ENCODE results near the gene RETN.

GRCh38 chr19:7627166-7627565 is 41.7 kb upstream of the RETN start:
- no peak for TF ChIP-seq POLR2A (IDR thresholded peaks at IDR 0.05; ENCODE audit: low read depth, low read length)
- no peak for TF ChIP-seq MAX (IDR thresholded peaks at IDR 0.05; ENCODE audit: insufficient read depth, insufficient read length)
- TF ChIP-seq CTCF (IDR thresholded peaks at IDR 0.05; ENCODE audit: extremely low read depth in 1 of 2, insufficient read depth in 1 of 2, low read depth in 1 of 2, low read length in 2 of 2): no peak
- TF ChIP-seq JUN (IDR thresholded peaks at IDR 0.05; ENCODE audit: borderline replicate concordance, insufficient read depth, insufficient read length, low read depth): no peak
- TF ChIP-seq POLR2AphosphoS5 (IDR thresholded peaks at IDR 0.05; ENCODE audit: insufficient read depth, low read depth, low read length): no peak
- no peak for TF ChIP-seq EZH2 (IDR thresholded peaks at IDR 0.05; ENCODE audit: borderline replicate concordance, low read depth, low read length, severe bottlenecking)
- no peak for TF ChIP-seq GATA2 (IDR thresholded peaks at IDR 0.05; ENCODE audit: insufficient read depth, insufficient read length, low read depth, low read length)
- no peak for TF ChIP-seq MYC (IDR thresholded peaks at IDR 0.05; ENCODE audit: low read depth, low read length)
- TF ChIP-seq FOS (IDR thresholded peaks at IDR 0.05; ENCODE audit: borderline replicate concordance, insufficient read depth, low read length): no peak

Measured in endothelial cell of umbilical vein (primary cell).